ENCODE data around the gene VSTM5.

Gene VSTM5

DNA sequence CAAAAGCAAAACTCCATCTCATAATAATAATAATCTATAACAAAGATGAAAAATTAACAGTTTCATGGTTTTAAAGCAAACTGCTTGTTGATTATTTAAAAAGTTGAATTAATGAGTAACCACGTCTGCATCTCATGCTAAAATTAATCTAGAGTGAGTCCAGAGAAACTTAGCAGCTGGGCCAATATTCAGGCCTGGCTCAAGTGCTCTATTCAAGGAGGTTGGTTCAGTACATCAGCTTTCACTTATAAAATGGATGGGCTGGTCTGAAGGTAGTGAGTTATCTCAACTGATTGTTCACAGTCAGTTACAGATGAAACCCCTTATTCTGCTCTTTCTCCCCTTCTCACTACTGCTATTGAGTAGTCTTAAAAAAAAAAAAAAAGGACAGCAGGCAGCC, 23.1 kb downstream of the VSTM5 start:
- TF ChIP-seq, protein P1, sequence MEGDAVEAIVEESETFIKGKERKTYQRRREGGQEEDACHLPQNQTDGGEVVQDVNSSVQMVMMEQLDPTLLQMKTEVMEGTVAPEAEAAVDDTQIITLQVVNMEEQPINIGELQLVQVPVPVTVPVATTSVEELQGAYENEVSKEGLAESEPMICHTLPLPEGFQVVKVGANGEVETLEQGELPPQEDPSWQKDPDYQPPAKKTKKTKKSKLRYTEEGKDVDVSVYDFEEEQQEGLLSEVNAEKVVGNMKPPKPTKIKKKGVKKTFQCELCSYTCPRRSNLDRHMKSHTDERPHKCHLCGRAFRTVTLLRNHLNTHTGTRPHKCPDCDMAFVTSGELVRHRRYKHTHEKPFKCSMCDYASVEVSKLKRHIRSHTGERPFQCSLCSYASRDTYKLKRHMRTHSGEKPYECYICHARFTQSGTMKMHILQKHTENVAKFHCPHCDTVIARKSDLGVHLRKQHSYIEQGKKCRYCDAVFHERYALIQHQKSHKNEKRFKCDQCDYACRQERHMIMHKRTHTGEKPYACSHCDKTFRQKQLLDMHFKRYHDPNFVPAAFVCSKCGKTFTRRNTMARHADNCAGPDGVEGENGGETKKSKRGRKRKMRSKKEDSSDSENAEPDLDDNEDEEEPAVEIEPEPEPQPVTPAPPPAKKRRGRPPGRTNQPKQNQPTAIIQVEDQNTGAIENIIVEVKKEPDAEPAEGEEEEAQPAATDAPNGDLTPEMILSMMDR (conservative IDR thresholded peaks at IDR 0.05) = no peak
- no peak overlapping the region for H3K27ac ChIP-seq

DNA sequence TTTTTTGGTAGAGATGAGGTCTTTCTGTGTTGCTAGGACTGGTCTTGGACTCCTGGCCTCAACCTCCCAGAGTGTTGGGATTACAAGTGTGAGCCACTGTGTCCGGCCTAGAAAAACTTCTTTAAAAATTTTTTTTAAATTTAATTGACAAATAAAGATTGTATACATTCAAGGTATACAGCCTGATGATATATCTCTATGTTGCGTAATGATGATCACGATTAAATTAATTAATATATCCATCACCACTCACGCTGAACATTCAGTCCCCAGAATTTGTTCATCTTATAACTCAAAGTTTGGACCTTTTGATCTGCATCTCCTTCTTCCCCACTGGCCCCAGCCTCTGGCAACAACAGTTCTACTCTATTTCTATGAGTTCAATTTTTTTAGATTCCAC, 27.2 kb downstream of the VSTM5 start:
- TF ChIP-seq, protein P1 (conservative IDR thresholded peaks at IDR 0.05) = no peak
- no peak overlapping the region for H3K27ac ChIP-seq

DNA sequence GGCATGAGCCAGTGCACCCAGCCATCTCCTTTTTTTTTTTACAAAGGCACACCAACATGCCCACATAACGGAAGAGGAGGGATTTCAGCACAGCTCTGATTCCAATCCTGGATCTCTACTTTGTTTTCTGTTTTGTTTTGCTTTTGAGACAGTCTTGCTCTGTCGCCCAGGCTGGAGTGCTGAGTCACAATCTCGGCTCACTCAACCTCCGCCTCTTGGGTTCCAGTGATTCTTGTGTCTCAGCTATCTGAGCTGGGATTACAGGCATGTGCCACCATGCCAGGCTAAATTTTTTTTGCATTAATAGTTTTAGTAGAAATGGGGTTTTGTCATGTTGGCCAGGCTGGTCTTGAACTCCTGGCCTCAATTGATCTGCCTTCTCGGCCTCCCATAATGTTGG, 28.1 kb downstream of the VSTM5 start:
- TF ChIP-seq, protein P1 (conservative IDR thresholded peaks at IDR 0.05) = no peak
- no peak overlapping the region for H3K27ac ChIP-seq

DNA sequence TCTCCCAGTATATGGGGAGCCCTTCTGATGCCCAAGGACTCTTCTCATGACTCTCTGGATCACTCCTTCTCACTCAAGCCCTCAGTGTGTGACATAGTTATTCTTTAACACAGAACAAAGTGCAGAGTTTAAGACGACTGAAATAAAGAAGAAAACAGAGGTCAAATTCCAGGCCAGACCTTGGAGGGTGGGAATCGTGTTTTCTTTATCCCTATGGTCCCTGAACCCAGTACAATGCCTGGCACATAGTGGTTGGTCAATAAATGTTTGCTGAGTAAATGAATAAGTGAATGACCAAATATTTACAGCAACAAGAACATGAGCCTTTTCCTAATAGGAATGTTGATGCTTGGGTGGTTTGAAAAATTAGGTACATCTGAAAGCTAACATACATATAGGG, 28.8 kb downstream of the VSTM5 start:
- TF ChIP-seq, protein P1 (conservative IDR thresholded peaks at IDR 0.05) = no peak
- H3K27ac ChIP-seq = no peak overlapping the region

DNA sequence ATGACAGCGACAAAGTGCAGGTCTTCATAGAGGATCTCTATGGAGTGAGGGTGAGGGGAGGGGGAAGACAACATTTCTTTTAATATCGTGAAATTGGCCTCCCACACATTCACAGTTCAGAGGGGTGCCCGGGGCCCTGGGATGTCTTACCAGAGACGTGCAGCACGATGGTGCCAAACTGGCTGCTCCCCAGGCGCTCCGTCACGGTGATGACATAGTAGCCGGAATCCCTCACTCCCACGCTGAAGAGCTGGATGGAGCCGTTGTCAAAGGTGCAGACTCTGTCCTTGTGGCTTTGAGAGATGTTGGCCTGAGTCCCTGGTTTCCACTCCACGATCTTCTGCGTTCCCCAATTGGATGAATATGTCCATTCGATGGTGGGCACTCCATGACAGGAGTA, 29.6 kb downstream of the VSTM5 start:
- TF ChIP-seq, protein P1 (conservative IDR thresholded peaks at IDR 0.05) = no peak

DNA sequence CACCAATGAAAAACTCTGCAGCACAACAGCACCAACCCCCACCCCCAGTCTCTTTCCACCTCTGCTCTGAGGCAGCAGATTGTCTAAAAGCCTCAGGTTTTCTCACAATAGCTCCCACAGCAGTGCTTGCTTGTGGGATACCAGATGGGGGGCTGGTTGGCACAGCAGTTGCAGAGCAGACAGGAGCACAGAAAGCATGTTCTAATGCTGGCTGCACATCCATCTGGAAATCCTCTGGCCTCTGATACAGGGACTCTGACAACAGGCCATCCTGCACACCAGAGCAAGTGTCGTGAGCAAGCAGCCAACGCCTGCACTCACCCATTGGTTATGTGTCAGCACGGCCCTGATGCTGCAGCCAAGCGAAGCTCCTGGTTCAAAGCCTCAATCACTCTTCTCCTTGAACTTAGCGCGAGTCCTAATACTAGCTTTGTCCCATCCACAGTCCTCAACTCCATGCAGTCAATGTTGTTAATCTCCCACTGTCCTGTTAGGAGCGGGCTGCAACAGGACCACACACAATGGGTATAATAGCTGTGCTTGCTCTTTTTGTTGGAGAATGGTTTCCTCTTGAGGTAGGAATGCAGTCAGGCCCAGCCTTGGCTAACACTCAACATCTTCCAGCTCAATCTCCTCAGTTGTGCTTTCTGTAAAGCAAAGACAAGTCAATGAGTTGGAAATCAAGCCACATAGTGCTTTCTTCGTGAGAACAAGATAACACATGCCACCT, 30.3 kb downstream of the VSTM5 start:
- TF ChIP-seq, protein P1 (conservative IDR thresholded peaks at IDR 0.05) = no peak

More for the DNA sequence above, 29.6 kb downstream of the VSTM5 start:
- no peak overlapping the region for H3K27ac ChIP-seq

DNA sequence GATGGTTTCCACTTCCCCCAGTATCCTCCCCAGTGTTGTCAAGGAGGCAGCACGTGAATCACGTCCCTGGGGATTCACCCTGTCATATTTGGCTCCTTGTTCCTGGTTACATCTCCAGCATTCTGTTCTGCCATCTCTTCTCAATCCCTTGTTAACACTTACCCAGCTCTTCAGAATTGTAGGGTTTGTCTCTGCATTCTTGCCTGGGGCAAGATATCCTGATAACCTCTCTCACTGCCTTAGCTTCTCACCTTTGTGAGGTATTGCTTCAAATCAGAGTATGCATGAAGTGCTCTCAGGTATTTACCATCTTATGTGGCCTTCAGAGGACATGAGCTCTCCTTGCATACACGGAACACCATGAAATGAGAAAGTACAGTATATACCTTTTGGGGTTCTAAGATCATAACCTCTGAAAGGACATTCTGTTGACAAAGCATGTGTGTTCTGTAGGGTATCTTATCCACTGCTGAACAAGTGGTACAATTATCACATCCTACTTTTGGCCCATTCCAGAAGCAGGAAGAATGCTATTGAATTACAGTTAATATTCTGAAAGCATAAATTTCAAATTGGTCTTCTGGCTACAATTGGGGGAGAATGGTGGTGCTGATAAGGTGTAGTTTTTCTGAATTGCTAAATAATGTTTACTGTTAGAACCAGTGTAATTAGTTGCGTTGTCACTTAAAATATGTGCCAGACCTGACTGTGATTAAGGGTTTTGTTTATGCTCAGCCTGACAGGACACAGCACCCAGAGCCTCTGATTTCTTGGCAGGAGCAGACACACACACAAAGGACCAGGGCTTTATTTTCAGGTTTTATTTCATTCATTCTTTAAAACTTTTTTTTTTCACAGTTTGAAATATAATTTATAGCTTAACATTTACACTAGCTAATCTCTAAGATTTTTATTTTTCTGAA, 32.7 kb downstream of the VSTM5 start:
- TF ChIP-seq, protein P1 (conservative IDR thresholded peaks at IDR 0.05) = no peak
- no peak overlapping the region for H3K27ac ChIP-seq

More for the DNA sequence above, 30.3 kb downstream of the VSTM5 start:
- H3K27ac ChIP-seq = no peak overlapping the region

Measured in VCaP (cell line).